ENCODE data around the gene NANS.
A peak's percentile ranks its signal among the peaks of the same experiment; 100 is the strongest.
"Not testable (repeated sequence)": the region's sequence is repeated elsewhere in the genome, so short reads cannot be mapped to it uniquely, and the experiment has no call there.

Gene NANS

GRCh38 chr9:98080326-98080725 is 23.8 kb downstream of the NANS start:
- DNase-seq: peak; percentile 60

DNA sequence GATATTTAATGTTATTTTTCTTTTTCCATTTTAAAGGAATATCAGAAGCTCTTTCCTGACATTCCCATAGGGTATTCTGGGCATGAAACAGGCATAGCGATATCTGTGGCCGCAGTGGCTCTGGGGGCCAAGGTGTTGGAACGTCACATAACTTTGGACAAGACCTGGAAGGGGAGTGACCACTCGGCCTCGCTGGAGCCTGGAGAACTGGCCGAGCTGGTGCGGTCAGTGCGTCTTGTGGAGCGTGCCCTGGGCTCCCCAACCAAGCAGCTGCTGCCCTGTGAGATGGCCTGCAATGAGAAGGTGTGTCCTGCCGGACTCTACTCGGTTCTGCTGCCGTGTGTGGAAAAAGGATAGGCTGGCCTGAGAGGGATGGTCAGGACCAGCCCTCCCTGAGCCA is 24.2 kb downstream of the NANS start:
- DNase-seq: no peak

DNA sequence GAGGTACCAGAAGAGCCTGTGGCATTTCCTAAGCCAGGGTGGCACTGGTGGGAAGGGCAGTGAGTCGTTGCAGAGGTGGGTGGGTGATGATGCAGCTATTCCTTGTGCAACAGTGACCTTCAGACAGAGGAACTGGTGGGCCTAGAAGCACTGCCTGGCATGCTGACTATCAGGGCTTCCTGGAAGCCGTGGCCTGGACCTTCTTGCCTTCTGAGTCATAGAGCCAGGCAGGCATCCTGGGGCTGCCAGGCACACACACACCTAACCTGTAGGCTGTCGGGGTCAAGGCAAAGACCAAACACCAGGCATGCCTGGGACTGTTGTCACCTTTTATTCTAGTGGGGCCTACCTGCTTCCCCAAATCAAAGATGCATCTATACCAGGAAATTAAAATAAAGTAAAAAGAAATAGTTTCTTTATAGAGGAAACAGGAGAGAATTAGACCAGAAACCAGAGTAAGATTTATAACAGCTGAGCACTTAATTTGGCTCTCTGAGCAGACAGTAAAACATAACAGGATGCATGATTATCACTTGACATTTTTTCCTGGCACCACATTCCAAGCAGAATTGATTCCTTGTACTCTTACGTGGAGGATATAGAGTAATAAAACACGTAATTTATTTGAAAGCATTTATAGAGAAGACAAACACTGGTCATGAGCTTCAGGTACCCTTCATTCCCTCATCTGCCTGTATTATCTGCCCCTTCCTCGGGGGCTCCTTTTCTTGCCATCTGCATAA is 25.1 kb downstream of the NANS start:
- peak; percentile 30 for DNase-seq

DNA sequence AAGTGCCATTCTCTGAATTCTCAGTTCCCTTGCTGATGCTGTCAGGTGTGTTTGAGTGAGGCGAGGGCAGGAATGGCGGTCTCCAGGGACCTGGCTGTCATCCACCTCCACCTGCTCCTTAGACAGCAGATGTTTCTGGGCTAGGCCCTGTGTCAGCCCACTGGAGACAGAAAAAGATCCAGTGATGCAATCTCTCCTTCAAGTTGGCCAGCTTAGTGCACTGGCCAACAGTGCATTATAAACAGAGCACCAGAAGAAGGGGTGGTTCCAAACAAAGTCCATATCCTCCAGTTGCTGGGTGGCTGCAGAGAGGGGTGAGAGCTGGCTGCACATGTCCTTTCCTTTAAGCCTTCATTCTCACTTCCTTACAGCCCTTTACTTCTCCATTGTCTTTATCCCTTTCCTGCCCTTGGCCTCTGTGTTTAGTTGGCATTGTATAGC is 26.5 kb downstream of the NANS start:
- DNase-seq: no peak

DNA sequence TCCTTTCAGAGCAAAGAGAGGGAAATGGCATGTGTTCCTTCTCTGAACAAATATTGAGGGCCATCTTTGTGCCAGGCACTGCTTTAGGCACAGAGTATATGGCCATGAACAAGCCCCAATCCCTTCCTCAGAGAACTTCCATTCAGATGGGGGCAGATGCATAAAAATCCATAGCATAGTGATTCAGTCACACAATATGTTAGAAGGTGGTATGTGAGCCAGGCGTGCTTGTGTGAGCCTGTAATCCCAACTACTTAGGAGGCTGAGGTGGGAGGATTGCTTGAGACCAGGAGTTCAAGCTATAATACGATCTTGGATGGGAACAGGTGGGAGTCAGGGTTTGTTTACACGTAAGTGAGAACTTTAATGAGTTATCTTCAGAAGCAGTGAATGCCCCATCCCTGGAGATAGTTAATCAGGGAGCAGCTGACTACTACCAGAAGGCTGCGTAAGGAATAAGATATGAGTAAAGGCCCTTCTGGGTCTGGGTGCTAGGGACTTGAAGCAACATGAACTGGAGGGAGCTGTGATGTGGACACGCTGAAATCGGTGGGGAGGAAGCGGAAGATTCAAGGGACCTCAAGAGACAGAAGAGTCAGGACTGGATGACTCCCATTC is 27.1 kb downstream of the NANS start:
- DNase-seq: no peak

DNA sequence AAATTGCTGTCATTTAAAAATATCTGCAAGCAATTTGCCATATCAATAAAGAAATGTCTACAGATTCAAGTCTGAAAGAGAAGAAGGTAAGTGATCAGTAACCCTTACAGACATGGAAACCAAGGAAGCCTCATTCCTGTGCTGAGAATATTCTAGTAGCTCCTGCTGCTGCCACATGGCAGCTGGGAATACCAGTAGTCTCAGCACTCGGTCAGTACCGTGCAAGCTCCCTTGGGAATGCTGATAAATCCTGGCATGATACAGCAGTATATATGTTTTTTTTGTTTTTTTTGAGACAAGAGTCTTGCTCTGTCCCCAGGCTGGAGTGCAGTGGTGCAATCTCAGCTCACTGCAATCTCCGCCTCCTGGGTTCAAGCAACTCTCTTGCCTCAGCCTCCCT is 27.9 kb downstream of the NANS start:
- no peak for DNase-seq

DNA sequence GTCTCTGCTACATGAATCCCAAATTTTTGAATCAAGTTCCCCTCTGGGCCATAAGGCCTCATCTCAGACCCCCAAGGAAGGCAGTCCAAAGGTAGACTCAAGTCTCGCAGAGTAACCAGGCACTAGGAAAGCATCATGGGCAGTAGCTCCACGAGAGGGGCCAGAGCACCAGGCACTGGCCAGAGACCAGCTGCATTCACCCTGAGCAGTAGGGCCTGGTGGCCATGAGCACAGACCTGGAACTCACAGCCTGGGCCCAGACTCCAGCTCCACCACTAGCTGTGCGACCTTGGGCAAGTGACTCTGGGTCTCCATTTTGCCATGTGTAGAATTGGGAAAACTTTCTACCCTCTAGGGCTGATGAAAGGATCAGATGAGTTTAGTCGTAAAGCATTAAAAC is 28.5 kb downstream of the NANS start:
- no peak for DNase-seq

- DNase-seq: no peak
These were observed 29.4 kb downstream of the NANS start for GRCh38 chr9:98085944-98086343.

GRCh38 chr9:98086461-98086860 is 29.9 kb downstream of the NANS start:
- DNase-seq: no peak

DNA sequence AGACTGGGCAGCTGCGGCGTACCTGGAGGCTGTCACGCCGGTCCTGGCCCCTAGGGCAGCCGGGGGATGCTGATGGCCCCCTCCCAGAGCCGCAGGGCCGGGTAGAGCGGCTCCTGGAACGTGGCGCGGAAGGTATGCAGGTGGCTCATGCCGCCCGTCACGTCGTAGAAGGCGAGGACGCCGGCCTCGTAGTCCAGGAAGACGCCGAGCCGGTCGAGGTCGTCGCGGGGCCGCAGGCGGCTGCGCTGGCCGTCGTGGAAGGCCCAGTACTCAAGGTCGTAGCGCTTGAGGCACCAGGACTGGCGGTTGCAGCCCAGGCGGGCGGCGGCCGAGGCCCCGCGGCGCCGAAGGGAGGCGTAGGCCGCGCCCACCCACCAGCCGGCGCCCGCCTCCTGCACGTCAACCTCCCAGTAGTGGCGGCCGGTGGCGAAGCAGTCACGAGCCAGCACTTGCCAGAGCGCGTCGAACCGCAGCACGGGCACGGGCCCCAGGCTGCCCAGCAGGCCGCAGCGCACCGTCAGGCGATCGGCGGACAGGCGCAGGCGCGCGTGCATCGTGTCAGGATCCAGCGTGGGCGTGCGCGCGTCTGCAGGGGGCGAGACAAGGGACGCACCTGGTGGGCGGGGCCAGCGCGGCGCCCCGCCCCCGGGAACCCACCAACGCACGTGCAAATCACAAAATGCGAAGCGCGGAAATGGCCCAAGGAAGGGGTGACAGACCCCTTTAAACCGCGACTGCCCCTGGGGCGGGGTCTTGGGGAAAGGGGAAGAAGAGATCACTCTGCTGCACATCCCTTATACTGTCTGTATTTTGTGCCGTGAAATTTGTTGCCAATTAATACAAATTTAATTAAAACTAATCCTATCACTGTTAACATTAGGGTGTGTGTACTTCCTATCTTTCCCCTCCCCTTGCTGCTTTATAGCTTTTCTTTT is 31.2 kb downstream of the NANS start:
- DNase-seq: peak; percentile 57

GRCh38 chr9:98090674-98091073 is 34.1 kb downstream of the NANS start:
- DNase-seq: not testable (repeated sequence)

DNA sequence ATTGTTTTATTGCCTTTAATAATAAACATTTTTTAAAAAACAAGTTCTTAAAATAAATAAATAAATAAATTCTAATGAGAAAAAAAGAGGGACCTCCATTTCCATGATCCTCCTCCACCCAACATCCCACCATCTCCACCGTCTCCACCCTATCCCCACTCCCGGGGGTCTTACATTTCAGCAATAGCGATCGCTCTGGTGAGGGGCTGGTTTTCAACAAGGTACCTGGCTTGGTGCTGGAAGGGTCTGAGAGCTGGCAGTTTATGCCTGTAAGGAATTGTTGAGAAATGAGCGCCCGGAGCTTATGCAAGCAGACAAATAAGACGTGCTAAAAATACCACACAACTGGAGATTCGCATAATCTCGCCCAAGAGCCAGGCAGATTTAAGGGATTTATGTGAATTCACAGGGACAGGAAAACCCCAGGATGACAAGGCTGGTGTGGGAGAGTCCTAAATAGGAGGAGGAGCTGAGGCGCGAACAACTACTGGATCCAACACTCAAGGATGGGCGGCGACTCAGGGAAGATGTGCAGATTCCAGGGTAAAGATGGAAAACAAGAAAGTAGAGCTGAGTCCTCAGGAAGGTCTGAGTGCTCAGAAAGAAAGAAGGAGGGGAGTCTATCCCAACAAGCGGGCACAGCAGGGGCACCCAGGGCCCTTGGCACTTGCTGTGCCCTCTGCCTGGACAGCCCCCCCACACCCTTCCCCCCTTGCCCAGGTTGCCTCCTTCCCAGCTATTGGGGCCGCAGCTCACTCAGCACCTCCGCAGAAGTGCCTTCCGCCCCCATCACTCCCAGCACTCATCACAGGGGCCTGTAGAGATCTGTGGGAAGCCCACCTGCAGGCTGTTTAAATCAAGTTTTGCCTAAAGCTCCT is 35.4 kb downstream of the NANS start:
- peak; percentile 18 for DNase-seq

GRCh38 chr9:98092613-98092931 is 36.0 kb downstream of the NANS start:
- DNase-seq: no peak

DNA sequence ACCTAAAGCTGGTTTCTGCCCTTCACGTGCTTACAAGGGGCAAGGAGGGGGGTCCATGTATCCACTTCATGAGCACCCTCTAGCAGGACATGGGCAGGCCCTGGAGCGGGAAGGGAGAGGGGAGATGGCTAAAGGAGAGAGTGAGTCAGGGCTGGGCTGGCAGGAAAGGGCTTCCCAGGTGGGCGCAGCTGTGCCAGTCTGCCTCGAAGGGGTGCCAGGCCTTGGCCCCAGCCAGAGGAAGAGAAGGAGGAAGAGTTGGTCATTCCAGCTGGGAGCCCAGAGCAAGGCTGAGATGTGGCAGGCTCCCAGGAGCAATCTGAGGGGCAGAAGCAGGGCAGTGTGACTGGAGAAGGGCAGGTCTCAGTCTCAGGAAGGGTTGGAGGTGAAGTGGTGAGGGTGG is 37.8 kb downstream of the NANS start:
- no peak for DNase-seq

DNA sequence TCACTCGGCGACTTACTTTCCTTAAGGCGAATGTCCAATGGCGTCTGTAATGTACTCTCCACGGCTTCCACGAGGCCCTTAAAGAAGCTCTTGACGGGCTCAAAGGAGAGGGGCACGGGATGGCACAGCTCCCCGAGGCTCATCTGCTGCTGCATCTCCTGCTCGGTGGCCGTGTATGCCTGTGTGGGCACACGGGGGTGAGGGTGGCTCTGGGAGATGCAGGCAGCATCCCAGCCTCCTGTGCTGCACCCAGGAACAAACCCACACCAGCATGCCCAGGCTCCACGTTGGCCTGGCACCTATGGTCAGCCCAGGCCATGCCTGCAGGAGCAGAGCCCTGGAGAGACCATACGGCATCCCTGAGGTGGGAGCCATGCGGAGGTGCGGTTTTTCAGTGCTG is 38.3 kb downstream of the NANS start:
- DNase-seq: no peak

DNA sequence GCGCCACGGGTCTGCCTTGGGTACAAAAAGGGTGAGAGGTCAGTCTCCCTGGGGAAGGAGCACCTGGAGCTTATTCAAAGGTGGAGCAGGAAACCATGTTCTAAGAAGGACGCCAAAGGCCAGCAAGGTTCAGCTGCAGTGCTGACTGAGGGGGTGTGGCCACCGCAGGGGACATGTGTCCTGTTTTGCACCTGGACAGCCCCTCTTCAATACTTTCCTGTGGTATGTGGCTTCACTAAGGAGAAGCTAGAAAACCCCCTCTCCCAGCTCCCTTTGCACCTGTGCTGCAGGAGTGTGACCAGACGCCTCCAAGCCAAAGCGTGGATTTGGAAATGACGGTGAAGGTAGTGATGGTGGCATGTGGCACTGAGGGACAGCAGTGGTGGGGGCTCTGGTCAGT is 38.9 kb downstream of the NANS start:
- DNase-seq: no peak

GRCh38 chr9:98096091-98096490 is 39.6 kb downstream of the NANS start:
- no peak for DNase-seq

DNA sequence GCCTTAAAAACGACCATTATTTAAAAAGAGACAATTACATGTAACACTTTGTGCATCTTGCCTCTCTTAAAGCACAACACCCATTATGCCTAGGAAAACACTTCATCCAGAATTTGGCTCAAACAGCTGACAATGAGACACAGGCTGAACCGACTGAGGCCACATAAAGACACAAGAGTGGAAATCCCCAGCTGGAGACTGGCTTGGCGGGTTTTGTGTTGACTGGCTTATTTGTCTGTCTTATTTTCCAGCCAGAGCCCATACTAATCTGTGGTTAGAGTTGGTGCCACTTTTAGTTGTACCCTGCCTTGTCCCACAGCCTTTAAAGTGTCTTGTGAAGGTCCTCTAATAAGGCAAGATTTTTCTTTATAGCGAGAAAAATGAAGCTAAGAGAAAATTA is 41.3 kb downstream of the NANS start:
- no peak for DNase-seq

DNA sequence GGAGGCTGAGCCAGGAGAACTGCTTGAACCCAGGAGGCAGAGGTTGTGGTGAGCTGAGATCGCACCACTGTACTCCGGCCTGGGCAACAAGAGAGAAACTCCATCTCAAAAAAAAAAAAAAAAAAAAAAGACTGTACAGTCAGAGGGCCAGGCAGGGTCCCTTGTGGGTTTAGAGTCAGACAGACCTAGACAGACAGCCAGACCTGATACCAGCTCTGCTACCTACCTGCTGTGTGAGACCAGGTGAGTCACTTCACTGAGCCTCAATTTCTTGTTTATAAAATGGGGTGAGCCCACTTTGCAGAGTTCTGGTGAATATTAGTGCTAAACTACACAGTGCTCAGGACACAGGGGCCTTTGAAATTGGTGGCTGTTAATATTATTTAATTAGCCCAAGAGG is 42.8 kb downstream of the NANS start:
- no peak for DNase-seq

- no peak for DNase-seq
These were observed 43.4 kb downstream of the NANS start for GRCh38 chr9:98099898-98100297.

DNA sequence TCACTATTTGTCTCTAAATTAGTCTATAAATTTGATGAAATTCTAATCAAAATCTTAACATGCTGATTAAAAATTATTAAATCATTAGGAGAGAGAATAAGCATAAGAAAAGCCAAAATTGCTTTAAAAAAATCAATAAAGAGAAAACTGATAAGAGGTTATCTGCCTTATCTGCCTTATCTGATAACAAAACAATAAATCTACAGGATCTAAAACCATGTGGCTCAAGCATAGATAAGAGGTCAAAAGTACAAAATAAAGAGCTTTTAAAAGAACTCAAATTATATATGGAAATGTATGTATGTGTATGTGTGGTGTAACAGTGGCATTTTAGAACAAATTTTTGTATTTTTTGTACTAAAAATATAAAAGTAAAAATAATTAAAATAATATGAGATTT is 43.9 kb downstream of the NANS start:
- no peak for DNase-seq

DNA sequence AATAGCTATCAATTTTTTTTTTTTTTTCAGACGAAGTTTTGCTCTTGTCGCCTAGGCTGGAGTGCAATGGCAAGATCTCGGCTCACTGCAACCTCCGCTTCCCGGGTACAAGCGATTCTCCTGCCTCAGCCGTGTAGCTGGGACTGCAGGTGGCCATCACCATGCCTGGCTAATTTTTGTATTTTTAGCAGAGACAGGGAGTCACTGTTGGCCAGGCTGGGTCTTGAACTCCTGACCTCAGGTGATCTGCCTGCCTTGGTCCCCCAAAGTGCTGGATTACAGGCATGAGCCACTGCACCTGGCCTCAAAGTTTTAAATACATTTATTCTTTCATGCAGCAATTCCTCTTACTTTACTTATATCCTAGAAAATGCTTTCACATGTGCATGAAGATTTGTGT is 44.9 kb downstream of the NANS start:
- DNase-seq: no peak

DNA sequence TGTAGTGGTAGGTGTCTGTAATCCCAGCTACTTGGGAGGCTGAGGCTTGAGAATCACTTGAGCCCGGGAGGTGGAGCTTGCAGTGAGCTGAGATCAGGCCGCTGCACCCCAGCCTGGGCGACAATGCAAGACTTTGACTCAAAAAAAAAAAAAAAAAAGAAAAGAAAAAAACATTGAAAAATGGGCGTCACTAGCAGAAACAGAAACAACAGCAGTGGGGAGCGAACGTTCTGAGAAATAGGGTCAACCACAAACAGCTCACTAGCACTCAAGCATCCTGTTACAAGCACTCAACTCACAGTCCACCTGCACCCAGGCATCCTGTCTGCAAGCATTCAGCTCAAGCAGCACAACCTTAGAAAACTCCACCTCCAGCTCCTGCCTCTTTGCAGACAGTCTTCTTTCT is 45.3 kb downstream of the NANS start:
- DNase-seq: no peak
